K562 (cell line): Measurements from ENCODE around the gene MRPS24. TPM values are rescaled to one million over a fixed set of nuclear protein-coding genes. Genes with fewer than 3 reads are reported as not detected.

Experiments
- CHD7 ChIP-seq: fragments of 200-600 bp; sonication (generic); IDR thresholded peaks from one replicate; pipeline ENCODE4 v1.6.1; 2012; ENCODE audit warnings: mild to moderate bottlenecking, low read depth, low read length, inconsistent platforms
- JUND ChIP-seq, 2 experiments: IDR thresholded peaks; 2 replicates in 1 of 2; 3 replicates in 1 of 2; pipeline ENCODE4 v1.6.1; 2011; ENCODE audit warnings: borderline replicate concordance in 2 of 2, low read depth in 2 of 2, low read length in 2 of 2, improper control_type of control experiment in 1 of 2, missing biosample characterization in 1 of 2, missing genetic modification characterization in 1 of 2, missing genetic modification reagents in 1 of 2
- RBM15 ChIP-seq: fragments of 200-400 bp; formaldehyde crosslinking; IDR thresholded peaks from 2 replicates; pipeline ENCODE4 v1.6.1; 2018; ENCODE audit warnings: mild to moderate bottlenecking, low read length, moderate library complexity; ENCODE audit not compliant: insufficient read depth
- TEAD1 ChIP-seq, 2 experiments: fragments of 450-650 bp in 1 of 2; sonication (generic) in 1 of 2; formaldehyde crosslinking; IDR thresholded peaks; 2 replicates each; pipeline versions ENCODE4 v1.4.0 to v1.8.0; 2020 to 2022; ENCODE audit warnings: mild to moderate bottlenecking in 2 of 2, missing genetic modification reagents in 1 of 2
- polyA plus RNA-seq, 8 experiments: library from polyadenylated mRNA; depleted of rRNA in 4 of 8; stranded (reverse) in 5 of 8; unstranded in 3 of 8; fragments of >200 nt; fragmentation: Nextera tagmentation in 2 of 8; fragmentation: Illumina TruSeq in 1 of 8; extraction: Ambion mirVana in 2 of 8; extraction: Trizol in 1 of 8; gene quantifications; 2 replicates each; pipeline versions ENCODE4 v1.2.1 to v1.2.3, GENCODE V29; 2011 to 2014; ENCODE audit warnings: inconsistent platforms in 1 of 8, missing spikeins in 1 of 8
- total RNA-seq, 7 experiments: library from RNA; depleted of rRNA in 6 of 7; stranded (reverse); fragments of >200 nt in 6 of 7; fragmentation: Illumina TruSeq in 2 of 7; extraction: Trizol in 2 of 7; gene quantifications; 2 replicates each; pipeline versions ENCODE4 v1.2.1 to v1.2.3, GENCODE V29; 2011 to 2021; ENCODE audit warnings: low replicate concordance in 1 of 7
- TF ChIP-seq, protein P1 (sequence below), 2 experiments: fragments of 450-650 bp in 1 of 2; IDR thresholded peaks; 2 replicates each; pipeline ENCODE4 v1.6.1; 2011 to 2017; ENCODE audit warnings: low read depth in 2 of 2, antibody characterized with exemption in 1 of 2, borderline replicate concordance in 1 of 2, low read length in 1 of 2, mild to moderate bottlenecking in 1 of 2, mixed read lengths in 1 of 2; ENCODE audit not compliant: control insufficient read depth in 1 of 2
- TF ChIP-seq, protein P2 (sequence below): sonication (generic); formaldehyde crosslinking; IDR thresholded peaks from 2 replicates; pipeline ENCODE4 v1.8.0; 2022; ENCODE audit warnings: mild to moderate bottlenecking, missing genetic modification reagents

MRPS24 gene
- total and polyA plus RNA-seq, 9 of the 15 experiments (the other 6 are each of a cell fraction or from before 2014, with no cell fraction given), result 51.4 to 214 (median 169) TPM

GRCh38 chr7:43869006-43869866 lies at the start of gene MRPS24 (continued):
- TF ChIP-seq CHD7 (no peak), RBM15 (no peak), TEAD1 (CRISPR knock-in tag; IDR thresholded peaks at IDR 0.05) (peak in 1 of 2 experiments; percentile 66; a peak in 1 of 4 replicates), JUND (IDR thresholded peaks at IDR 0.05; ENCODE audit: borderline replicate concordance, low read depth, low read length) (peak; percentile 98), JUND (tag; IDR thresholded peaks at IDR 0.05; ENCODE audit: borderline replicate concordance, low read depth, low read length) (no peak; the same call in 2 of the 3 replicates)
- TF ChIP-seq, protein P1, sequence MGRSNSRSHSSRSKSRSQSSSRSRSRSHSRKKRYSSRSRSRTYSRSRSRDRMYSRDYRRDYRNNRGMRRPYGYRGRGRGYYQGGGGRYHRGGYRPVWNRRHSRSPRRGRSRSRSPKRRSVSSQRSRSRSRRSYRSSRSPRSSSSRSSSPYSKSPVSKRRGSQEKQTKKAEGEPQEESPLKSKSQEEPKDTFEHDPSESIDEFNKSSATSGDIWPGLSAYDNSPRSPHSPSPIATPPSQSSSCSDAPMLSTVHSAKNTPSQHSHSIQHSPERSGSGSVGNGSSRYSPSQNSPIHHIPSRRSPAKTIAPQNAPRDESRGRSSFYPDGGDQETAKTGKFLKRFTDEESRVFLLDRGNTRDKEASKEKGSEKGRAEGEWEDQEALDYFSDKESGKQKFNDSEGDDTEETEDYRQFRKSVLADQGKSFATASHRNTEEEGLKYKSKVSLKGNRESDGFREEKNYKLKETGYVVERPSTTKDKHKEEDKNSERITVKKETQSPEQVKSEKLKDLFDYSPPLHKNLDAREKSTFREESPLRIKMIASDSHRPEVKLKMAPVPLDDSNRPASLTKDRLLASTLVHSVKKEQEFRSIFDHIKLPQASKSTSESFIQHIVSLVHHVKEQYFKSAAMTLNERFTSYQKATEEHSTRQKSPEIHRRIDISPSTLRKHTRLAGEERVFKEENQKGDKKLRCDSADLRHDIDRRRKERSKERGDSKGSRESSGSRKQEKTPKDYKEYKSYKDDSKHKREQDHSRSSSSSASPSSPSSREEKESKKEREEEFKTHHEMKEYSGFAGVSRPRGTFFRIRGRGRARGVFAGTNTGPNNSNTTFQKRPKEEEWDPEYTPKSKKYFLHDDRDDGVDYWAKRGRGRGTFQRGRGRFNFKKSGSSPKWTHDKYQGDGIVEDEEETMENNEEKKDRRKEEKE (IDR thresholded peaks at IDR 0.05; ENCODE audit: borderline replicate concordance in 1 of 2, control insufficient read depth in 1 of 2, low read depth in 2 of 2, low read length in 1 of 2), result peak in 1 of 2 experiments; percentile 78; a peak in 1 of 4 replicates
- TF ChIP-seq, protein P2, sequence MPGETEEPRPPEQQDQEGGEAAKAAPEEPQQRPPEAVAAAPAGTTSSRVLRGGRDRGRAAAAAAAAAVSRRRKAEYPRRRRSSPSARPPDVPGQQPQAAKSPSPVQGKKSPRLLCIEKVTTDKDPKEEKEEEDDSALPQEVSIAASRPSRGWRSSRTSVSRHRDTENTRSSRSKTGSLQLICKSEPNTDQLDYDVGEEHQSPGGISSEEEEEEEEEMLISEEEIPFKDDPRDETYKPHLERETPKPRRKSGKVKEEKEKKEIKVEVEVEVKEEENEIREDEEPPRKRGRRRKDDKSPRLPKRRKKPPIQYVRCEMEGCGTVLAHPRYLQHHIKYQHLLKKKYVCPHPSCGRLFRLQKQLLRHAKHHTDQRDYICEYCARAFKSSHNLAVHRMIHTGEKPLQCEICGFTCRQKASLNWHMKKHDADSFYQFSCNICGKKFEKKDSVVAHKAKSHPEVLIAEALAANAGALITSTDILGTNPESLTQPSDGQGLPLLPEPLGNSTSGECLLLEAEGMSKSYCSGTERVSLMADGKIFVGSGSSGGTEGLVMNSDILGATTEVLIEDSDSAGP (CRISPR knock-in tag), result no peak
